ENCODE data around the gene GPALPP1.

DNA sequence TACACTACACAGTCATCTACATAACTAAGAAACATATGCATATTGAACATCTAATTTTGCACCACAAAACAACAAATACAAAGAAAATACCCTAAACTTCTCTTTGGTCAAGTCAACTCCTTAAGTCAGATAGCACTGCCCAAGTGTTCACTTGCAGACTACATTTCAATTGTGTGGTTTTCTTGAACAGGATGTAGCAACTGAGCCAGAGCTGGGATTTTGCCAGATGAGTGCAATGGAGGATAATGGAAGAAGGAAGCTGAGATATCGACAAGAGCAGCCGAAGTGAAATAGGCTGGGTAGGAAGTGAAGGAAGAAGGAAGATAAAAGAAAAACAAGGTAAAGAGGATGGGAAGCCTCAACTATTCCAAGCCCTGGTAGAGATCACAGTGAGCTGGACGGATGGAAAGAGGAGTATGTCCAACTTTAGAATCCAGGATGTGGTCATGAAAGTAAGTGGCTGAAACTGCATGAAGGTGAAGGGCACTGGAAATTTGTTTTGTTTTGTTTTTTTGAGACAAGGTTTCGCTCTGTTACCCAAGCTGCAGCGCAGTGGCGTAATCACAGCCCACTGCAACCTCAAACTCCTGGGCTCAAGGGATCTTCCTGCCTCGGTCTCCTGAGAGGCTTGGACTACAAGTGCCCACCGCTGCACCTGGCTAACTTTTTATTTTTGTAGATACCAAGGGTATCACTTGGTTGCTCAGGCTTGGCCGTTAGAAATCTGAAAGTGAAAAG is 15.1 kb upstream of the GPALPP1 start:
- TF ChIP-seq, protein P1, sequence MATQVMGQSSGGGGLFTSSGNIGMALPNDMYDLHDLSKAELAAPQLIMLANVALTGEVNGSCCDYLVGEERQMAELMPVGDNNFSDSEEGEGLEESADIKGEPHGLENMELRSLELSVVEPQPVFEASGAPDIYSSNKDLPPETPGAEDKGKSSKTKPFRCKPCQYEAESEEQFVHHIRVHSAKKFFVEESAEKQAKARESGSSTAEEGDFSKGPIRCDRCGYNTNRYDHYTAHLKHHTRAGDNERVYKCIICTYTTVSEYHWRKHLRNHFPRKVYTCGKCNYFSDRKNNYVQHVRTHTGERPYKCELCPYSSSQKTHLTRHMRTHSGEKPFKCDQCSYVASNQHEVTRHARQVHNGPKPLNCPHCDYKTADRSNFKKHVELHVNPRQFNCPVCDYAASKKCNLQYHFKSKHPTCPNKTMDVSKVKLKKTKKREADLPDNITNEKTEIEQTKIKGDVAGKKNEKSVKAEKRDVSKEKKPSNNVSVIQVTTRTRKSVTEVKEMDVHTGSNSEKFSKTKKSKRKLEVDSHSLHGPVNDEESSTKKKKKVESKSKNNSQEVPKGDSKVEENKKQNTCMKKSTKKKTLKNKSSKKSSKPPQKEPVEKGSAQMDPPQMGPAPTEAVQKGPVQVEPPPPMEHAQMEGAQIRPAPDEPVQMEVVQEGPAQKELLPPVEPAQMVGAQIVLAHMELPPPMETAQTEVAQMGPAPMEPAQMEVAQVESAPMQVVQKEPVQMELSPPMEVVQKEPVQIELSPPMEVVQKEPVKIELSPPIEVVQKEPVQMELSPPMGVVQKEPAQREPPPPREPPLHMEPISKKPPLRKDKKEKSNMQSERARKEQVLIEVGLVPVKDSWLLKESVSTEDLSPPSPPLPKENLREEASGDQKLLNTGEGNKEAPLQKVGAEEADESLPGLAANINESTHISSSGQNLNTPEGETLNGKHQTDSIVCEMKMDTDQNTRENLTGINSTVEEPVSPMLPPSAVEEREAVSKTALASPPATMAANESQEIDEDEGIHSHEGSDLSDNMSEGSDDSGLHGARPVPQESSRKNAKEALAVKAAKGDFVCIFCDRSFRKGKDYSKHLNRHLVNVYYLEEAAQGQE (IDR thresholded peaks at IDR 0.05), result no peak
- TF ChIP-seq, protein P2, sequence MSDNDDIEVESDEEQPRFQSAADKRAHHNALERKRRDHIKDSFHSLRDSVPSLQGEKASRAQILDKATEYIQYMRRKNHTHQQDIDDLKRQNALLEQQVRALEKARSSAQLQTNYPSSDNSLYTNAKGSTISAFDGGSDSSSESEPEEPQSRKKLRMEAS (IDR thresholded peaks at IDR 0.05), result no peak

Data from A549 (cell line).